AG04450 (cell line): Measurements from ENCODE around the gene KHSRP. TPM values are rescaled to one million over a fixed set of nuclear protein-coding genes. Genes with fewer than 3 reads are reported as not detected.

Experiments used
- CTCF ChIA-PET: fragments of 300-600, 350-600 bp; formaldehyde crosslinking; extraction: SDS; loops from one replicate; lab custom pipeline; 2022; ENCODE audit warnings: antibody characterized with exemption, inconsistent platforms; lab: Charles Lee
- POLR2A ChIA-PET: fragments of 350-600 bp; formaldehyde crosslinking; extraction: SDS; loops from one replicate; lab custom pipeline; 2021; ENCODE audit warnings: antibody characterized with exemption, inconsistent platforms; lab: Yijun Ruan, JAX
- DNase-seq: peaks from one replicate; pipeline ENCODE4 v3.0.0-alpha.2; 2011; ENCODE audit warnings: low read depth, low spot score
- H3K27ac ChIP-seq: one replicate; pipeline ENCODE4 v1.5.1; 2012; ENCODE audit warnings: low read depth, low read length, control low read depth
- H3K27me3 ChIP-seq: one replicate; pipeline ENCODE4 v1.6.0; 2012; ENCODE audit warnings: low read length; ENCODE audit not compliant: control insufficient read depth, insufficient read depth
- H3K4me3 ChIP-seq: 2 replicates; pipeline ENCODE4 v1.5.1; 2011; ENCODE audit warnings: mild to moderate bottlenecking, low read depth, low read length, control low read depth
- H3K9me3 ChIP-seq: 2 replicates; pipeline ENCODE4 v1.5.1; 2012; ENCODE audit warnings: low read length; ENCODE audit not compliant: control insufficient read depth, insufficient read depth
- CTCF ChIP-seq: IDR thresholded peaks from 2 replicates; pipeline ENCODE4 v1.5.1; 2011; ENCODE audit warnings: low read depth, low read length, control low read depth, inconsistent platforms
- polyA minus RNA-seq: library from RNA; depleted of rRNA, polyadenylated mRNA; stranded (reverse); fragments of >200 nt; gene quantifications from 2 replicates; pipeline ENCODE4 v1.2.3, GENCODE V29; 2011; rRNA and poly(A)+ RNA removed
- polyA plus RNA-seq: library from polyadenylated mRNA; depleted of rRNA; stranded (reverse); fragments of >200 nt; gene quantifications from 2 replicates; pipeline ENCODE4 v1.2.3, GENCODE V29; 2011; rRNA removed

The KHSRP gene, protein sequence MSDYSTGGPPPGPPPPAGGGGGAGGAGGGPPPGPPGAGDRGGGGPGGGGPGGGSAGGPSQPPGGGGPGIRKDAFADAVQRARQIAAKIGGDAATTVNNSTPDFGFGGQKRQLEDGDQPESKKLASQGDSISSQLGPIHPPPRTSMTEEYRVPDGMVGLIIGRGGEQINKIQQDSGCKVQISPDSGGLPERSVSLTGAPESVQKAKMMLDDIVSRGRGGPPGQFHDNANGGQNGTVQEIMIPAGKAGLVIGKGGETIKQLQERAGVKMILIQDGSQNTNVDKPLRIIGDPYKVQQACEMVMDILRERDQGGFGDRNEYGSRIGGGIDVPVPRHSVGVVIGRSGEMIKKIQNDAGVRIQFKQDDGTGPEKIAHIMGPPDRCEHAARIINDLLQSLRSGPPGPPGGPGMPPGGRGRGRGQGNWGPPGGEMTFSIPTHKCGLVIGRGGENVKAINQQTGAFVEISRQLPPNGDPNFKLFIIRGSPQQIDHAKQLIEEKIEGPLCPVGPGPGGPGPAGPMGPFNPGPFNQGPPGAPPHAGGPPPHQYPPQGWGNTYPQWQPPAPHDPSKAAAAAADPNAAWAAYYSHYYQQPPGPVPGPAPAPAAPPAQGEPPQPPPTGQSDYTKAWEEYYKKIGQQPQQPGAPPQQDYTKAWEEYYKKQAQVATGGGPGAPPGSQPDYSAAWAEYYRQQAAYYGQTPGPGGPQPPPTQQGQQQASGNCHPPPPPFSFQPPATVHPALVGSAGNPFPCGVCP
- polyA plus RNA-seq (57.0 and 66.7 TPM in 2 replicates), polyA minus RNA-seq (93.2 and 100 TPM in 2 replicates)

GRCh38 chr19:6424195-6424938 is at the start of gene KHSRP:
TSS of gene KHSRP (minus strand) at chr19:6424811. CDS start at chr19:6424701, 110 bp downstream.
- CTCF ChIA-PET: no interaction called here
- TF ChIP-seq CTCF: no peak
- POLR2A ChIA-PET: interaction anchor here (0.6 to 1.7 kb wide), 7 partner anchors 12 to 787 kb away, joined by 3 to 15 read pairs (median 5); partner anchors contain the start of genes ALKBH7 and GTF2F1

DNA sequence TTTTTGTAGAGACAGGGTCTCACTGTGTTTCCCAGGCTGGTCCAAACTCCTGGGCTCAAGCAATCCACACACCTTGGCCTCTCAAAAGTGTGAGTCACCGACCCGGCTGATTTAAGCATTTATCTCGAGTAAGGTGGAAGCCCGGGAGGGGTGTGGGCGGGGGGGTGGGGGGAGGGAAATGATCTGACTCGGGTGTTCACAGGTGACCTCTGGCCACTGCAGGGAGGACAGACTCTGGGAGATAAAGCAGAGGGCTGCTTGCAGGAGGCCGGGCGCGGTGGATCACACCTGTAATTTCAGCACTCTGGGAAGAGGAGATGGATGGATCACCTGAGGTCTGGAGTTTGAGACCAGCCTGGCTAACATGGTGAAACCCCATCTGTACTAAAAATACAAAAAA is 49.0 kb upstream of the KHSRP start:
- no peak for DNase-seq
- no peak for TF ChIP-seq CTCF
- POLR2A ChIA-PET: interaction anchor here (0.7 to 1.0 kb wide), 2 partner anchors 57 to 851 kb away, joined by 3 to 4 read pairs; partner anchors contain the start of genes SAFB2 and TNFSF9
- Histone ChIP-seq H3K27ac (no peak overlapping the region), H3K27me3 (peaks cover 9% of the 10 kb centered on the region), H3K4me3 (no peak overlapping the region), H3K9me3 (peaks cover 21% of the 10 kb centered on the region)
- CTCF ChIA-PET: no interaction called here

More at GRCh38 chr19:6424195-6424938, at the start of gene KHSRP:
- H3K27ac ChIP-seq: peak within 1 kb of the TSS; percentile 90
- H3K27me3 ChIP-seq: no peaks in the 10 kb centered on the region
- peaks cover 11% of the 10 kb centered on the region for H3K9me3 ChIP-seq
- H3K4me3 ChIP-seq: peak within 1 kb of the TSS; percentile 96
- no peak for DNase-seq

- Histone ChIP-seq H3K27me3 (peaks cover 9% of the 10 kb centered on the region), H3K4me3 (no peak overlapping the region), H3K27ac (no peak overlapping the region), H3K9me3 (peaks cover 21% of the 10 kb centered on the region)
- ChIA-PET POLR2A (interaction anchor here (1.0 kb wide), 1 partner anchor 58 kb away, joined by 4 read pairs; the partner anchor contains the start of gene TNFSF9), CTCF (interaction anchor here (0.6 kb wide), 1 partner anchor 431 kb away, joined by 6 read pairs; no protein-coding TSS in a partner anchor)
- no peak for DNase-seq
- no peak for TF ChIP-seq CTCF
Observed at GRCh38 chr19:6472713-6473112, 48.1 kb upstream of the KHSRP start.

DNA sequence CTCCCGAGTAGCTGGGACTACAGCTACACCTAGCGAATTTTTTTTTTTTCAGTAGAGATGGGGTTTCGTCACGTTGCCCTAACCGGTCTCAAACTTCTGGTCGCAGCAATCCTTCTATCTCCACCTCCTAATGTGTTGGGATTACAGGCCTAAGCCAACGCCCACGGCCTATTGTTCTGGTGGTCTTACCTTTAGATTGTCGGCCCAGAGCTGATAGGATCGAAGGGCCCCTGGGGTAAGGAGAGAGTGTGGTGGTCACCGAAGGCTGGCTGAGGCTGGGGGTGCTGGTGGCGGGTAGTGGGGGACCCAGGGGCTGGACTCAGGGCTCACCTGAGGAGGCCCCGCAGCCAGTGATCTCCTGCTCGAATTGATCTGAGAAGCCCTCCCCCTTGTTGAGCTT is 46.5 kb upstream of the KHSRP start:
- no peak overlapping the region for H3K4me3 ChIP-seq
- DNase-seq: no peak
- H3K27me3 ChIP-seq: peaks cover 9% of the 10 kb centered on the region
- TF ChIP-seq CTCF: no peak
- no peak overlapping the region for H3K27ac ChIP-seq
- peaks cover 10% of the 10 kb centered on the region for H3K9me3 ChIP-seq
- POLR2A ChIA-PET: no interaction called here
- CTCF ChIA-PET: no interaction called here
